Skeletal muscle cell (primary cell): ENCODE measurements around the gene ACTN1.
A peak's percentile ranks its signal among the peaks of the same experiment; 100 is the strongest.

Source experiments
- DNase-seq: peaks from one replicate; pipeline ENCODE4 v3.0.0-alpha.2; 2010; ENCODE audit warnings: low read depth
- H3K4me3 ChIP-seq: 2 replicates; pipeline ENCODE4 v1.5.1; 2011; ENCODE audit warnings: low read depth, mild to moderate bottlenecking, control low read depth, low read length, moderate library complexity

The ACTN1 gene

GRCh38 chr14:68899033-68899603, 80.0 kb downstream of the ACTN1 start:
- H3K4me3 ChIP-seq: no peak overlapping the region
- no peak for DNase-seq

DNA sequence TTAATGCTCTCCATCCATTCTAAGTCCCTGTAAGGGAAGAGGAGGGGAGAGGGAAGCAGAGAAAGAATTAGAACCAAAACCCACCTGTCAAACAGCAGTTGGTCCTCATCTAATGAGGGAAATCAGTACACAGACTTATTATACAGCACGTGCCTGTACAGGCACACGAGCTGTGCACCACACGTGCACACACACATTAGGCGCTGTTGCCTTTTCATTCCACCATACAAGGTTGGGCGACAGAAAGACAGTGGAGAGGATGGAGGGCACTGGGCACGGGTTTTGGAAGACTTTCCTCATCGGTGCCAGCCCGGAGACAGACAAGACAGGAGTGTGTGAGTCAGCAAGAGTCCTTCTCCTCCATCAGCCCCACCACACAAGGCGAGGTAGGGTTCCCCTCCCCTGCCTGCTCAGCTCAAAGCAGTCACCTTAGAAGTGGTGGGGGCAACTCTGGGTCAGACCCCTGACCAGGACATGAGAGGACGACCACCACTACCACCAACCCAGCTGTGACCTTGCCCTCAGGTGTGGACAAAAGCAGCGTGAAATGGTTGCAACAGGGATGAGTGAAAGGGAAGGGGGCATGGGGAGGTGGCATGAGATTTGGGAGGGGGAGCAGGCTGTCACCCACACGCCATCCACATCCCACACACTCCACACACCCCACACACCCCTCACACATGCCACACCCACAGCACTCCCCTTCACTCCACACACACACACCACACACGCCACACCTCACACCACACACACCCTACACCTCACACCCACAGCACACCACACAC, 80.7 kb downstream of the ACTN1 start:
- no peak overlapping the region for H3K4me3 ChIP-seq
- DNase-seq: no peak

DNA sequence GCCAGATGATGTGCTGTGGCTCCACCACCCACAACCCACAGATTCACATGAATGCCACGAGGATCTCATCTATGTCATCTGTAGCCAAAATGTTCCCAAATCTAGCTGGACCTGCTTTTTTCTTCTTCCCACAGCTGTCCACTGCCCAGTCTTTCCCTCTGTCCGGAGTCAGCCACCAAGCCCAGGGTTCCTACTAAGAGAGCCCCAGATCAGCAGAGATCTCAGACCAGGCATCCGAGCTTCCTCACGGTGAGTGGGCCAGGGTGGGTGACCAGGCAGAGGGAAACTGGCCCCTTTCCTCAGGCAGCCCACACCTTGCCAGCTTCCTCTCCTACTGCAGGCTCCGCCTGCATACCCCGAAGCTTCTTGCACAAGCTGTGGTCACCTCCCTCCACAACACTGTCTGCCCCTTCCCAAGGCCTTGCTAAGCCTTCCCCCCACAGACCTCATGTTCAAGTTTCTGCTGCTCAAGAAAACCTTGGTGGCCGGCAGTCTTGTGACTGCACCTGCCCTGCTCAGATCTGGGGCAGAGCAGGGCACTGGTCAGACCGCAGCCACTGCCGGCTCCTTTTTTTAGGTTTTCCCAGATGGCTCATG, 81.4 kb downstream of the ACTN1 start:
- DNase-seq: no peak
- no peak overlapping the region for H3K4me3 ChIP-seq

DNA sequence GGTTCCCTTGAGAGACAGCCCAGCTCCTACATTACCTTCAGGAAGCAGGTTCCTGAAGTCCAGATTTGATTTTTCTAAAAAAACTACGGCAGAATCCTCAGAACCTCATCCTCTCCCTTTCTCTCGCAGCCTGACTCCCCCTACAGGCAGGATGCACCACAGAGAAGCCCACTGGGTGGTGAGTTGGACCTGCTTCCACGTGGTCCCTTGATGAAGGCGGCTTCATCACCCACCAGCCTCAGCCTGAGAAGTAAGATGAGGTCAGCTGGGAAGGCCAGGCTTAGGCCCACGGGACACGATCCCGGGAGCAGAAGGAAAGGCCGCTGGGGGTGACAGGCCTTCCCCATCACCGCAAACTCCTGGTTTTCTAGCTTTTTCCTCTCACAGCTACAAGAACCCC, 83.0 kb downstream of the ACTN1 start:
- H3K4me3 ChIP-seq: no peak overlapping the region
- no peak for DNase-seq

- no peak overlapping the region for H3K4me3 ChIP-seq
- DNase-seq: no peak
Measured at GRCh38 chr14:68894802-68895703, 84.0 kb downstream of the ACTN1 start.

DNA sequence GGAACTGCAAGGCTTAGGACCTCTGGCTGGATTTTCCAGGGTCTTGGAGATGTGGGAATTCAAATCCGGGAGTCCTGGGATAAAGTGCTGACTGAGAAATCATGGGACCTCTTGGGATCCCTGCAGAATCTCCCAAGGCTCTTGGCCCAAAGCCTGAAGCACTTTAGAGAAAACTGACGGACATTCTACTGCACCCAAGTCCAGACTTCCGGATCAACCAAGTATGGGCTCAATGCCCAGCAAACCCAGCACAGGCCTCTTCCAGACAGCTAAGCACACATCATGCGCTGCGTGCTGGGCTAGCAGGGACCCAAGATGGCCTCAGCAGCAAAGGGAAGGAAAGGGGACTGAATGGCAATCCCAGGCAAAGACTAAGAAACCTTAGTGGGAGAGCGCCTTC, 85.0 kb downstream of the ACTN1 start:
- no peak overlapping the region for H3K4me3 ChIP-seq
- no peak for DNase-seq

- DNase-seq: no peak
- no peak overlapping the region for H3K4me3 ChIP-seq
Measured at GRCh38 chr14:68893566-68893965, 85.5 kb downstream of the ACTN1 start.

- H3K4me3 ChIP-seq: no peak overlapping the region
- no peak for DNase-seq
Measured at GRCh38 chr14:68892961-68893360, 86.1 kb downstream of the ACTN1 start.

GRCh38 chr14:68891851-68892660, 87.0 kb downstream of the ACTN1 start:
- peak; percentile 41 for DNase-seq
- no peak overlapping the region for H3K4me3 ChIP-seq

DNA sequence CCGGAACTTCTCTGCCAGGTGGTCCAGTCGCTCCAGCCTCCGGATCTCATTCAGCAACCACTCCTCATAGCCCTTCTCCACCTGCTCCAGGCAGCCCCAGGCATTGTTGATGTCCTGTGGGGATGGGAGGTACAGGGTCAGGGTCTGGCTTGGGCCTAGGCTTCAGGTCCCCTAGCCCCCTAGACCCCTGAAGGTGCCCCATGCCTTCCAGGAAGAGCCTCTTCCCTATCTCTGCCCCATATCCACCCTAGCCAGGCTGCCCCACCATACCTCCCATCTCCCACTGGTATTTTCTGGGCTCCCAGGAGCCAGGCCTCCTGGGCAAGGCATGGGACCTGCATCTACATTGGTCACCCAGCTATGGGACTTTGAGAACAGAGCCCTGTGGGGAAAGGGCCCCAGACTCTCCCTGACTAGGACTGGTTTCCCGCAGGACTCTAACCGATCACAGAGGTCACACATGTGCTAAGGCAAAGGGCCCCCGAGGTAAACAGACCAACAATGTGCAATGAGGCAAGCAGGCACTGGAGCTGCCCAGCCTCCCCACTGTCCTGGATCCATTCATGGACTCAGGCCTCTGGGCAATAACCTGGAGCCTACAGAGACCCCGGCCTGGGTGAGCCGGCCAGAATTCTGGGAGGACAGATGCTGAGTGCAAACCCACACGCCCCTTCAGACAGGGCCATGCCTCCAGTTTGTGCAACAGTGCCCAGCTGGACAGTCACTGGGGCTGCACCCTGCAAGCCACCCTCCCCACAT, 88.8 kb downstream of the ACTN1 start:
- H3K4me3 ChIP-seq: no peak overlapping the region
- no peak for DNase-seq

GRCh38 chr14:68888883-68889282, 90.2 kb downstream of the ACTN1 start:
- no peak for DNase-seq
- H3K4me3 ChIP-seq: no peak overlapping the region

DNA sequence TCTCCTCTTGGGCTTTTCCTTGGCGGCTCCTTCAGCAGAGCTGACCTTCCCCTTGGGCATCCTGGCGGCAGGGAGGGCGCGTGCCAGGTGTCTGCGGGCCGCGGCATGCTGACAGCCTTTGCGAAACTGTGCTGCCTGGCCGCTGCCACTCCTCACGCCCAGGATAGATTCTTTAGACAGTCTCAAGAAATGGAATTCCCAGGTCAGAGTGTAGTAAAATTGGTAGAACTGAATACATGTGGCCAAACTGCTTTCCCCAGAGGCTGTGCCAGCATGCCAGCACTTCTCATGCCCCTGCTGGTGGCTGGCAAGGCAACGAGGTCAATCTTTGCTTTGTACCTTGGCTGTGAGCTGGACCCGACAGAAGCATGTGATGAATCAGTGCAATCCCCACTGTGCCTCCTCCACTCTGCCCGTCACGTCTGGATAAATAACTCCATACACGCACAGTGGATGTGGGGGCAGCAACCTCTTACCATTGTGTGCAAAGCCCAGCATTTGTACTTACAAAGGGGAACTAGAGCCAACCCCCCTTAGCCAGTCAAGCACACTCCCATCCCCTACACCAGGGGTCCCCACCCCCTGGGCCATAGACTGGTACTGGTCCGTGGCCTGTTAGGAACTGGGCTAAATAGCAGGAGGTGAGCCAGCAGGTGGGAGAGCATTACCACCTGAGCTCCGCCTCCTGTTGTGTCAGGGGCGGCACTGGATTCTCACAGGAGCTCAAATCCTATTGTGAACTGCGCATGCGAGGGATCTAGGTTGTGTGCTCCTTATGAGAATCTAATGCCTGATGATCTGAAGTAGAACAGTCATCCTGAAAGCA, 90.9 kb downstream of the ACTN1 start:
- H3K4me3 ChIP-seq: no peak overlapping the region
- no peak for DNase-seq

DNA sequence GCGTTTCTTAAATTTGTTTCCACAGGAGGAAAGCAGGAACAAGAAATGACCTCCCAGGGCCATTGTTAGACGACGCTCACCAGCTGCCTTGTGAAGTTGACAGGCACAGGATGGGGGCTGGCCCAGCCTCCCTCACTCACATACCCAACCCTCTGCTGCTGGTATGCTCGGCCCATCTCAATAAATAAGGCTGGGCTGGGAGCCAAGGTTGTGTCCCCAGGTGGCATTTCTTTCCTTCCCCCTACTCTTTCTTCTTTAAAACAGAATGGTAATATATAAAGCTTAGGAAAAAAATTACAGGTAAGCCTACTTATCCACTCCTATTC, 93.0 kb downstream of the ACTN1 start:
- DNase-seq: no peak
- no peak overlapping the region for H3K4me3 ChIP-seq

- H3K4me3 ChIP-seq: no peak overlapping the region
- DNase-seq: no peak
Measured at GRCh38 chr14:68885226-68886108, 93.6 kb downstream of the ACTN1 start.

- peak; percentile 80 for DNase-seq
- H3K4me3 ChIP-seq: no peak overlapping the region
Measured at GRCh38 chr14:68884031-68885030, 94.8 kb downstream of the ACTN1 start.

- no peak overlapping the region for H3K4me3 ChIP-seq
- no peak for DNase-seq
Measured at GRCh38 chr14:68882235-68882634, 96.9 kb downstream of the ACTN1 start.
